ENCODE results near the gene TMCO4. TPM values are rescaled to one million over a fixed set of nuclear protein-coding genes. Genes with fewer than 3 reads are reported as not detected.

The TMCO4 gene
- polyA plus RNA-seq, 1 experiment, result 22.0 TPM

- no peak for DNase-seq (ENCODE audit: low read depth)
- H3K36me3 ChIP-seq (ENCODE audit: control insufficient read depth, insufficient read depth, low read length), result peaks cover 7% of the 10 kb centered on the region
- ChIA-PET POLR2A (no interaction called here), CTCF (no interaction called here)
- H3K4me3 ChIP-seq (ENCODE audit: low read depth, low read length), result no peak overlapping the region
- H3K27me3 ChIP-seq (ENCODE audit: control insufficient read depth, insufficient read depth, low read length), result no peaks in the 10 kb centered on the region
- TF ChIP-seq, protein P1, sequence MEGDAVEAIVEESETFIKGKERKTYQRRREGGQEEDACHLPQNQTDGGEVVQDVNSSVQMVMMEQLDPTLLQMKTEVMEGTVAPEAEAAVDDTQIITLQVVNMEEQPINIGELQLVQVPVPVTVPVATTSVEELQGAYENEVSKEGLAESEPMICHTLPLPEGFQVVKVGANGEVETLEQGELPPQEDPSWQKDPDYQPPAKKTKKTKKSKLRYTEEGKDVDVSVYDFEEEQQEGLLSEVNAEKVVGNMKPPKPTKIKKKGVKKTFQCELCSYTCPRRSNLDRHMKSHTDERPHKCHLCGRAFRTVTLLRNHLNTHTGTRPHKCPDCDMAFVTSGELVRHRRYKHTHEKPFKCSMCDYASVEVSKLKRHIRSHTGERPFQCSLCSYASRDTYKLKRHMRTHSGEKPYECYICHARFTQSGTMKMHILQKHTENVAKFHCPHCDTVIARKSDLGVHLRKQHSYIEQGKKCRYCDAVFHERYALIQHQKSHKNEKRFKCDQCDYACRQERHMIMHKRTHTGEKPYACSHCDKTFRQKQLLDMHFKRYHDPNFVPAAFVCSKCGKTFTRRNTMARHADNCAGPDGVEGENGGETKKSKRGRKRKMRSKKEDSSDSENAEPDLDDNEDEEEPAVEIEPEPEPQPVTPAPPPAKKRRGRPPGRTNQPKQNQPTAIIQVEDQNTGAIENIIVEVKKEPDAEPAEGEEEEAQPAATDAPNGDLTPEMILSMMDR (IDR thresholded peaks at IDR 0.05; ENCODE audit: insufficient read depth, low read depth, low read length), result no peak
Measured at GRCh38 chr1:19785660-19786059, 14.1 kb downstream of the TMCO4 start.

GRCh38 chr1:19780267-19780877 lies 19.3 kb downstream of the TMCO4 start:
- no peak for DNase-seq (ENCODE audit: low read depth)
- TF ChIP-seq, protein P1 (IDR thresholded peaks at IDR 0.05; ENCODE audit: insufficient read depth, low read depth, low read length), result no peak
- no peaks in the 10 kb centered on the region for H3K27me3 ChIP-seq (ENCODE audit: control insufficient read depth, insufficient read depth, low read length)
- peaks cover 8% of the 10 kb centered on the region for H3K36me3 ChIP-seq (ENCODE audit: control insufficient read depth, insufficient read depth, low read length)
- CTCF ChIA-PET, result interaction anchor here (1.1 kb wide), 1 partner anchor 18 kb away, joined by 3 read pairs; no protein-coding TSS in a partner anchor
- H3K4me3 ChIP-seq (ENCODE audit: low read depth, low read length), result no peak overlapping the region
- POLR2A ChIA-PET, result no interaction called here

- peaks cover 7% of the 10 kb centered on the region for H3K36me3 ChIP-seq (ENCODE audit: control insufficient read depth, insufficient read depth, low read length)
- POLR2A ChIA-PET, result no interaction called here
- DNase-seq (ENCODE audit: low read depth), result no peak
- H3K4me3 ChIP-seq (ENCODE audit: low read depth, low read length), result no peak overlapping the region
- no peaks in the 10 kb centered on the region for H3K27me3 ChIP-seq (ENCODE audit: control insufficient read depth, insufficient read depth, low read length)
- CTCF ChIA-PET, result interaction anchor here (1.1 kb wide), 1 partner anchor 13 kb away, joined by 3 read pairs; no protein-coding TSS in a partner anchor
- TF ChIP-seq, protein P1 (IDR thresholded peaks at IDR 0.05; ENCODE audit: insufficient read depth, low read depth, low read length), result no peak
Measured at GRCh38 chr1:19776933-19777332, 22.8 kb downstream of the TMCO4 start.

- TF ChIP-seq, protein P1 (IDR thresholded peaks at IDR 0.05; ENCODE audit: insufficient read depth, low read depth, low read length), result no peak
- peaks cover 8% of the 10 kb centered on the region for H3K36me3 ChIP-seq (ENCODE audit: control insufficient read depth, insufficient read depth, low read length)
- POLR2A ChIA-PET, result no interaction called here
- no peak for DNase-seq (ENCODE audit: low read depth)
- CTCF ChIA-PET, result interaction anchor here (1.1 kb wide), 1 partner anchor 12 kb away, joined by 3 read pairs; no protein-coding TSS in a partner anchor
- no peak overlapping the region for H3K4me3 ChIP-seq (ENCODE audit: low read depth, low read length)
- no peaks in the 10 kb centered on the region for H3K27me3 ChIP-seq (ENCODE audit: control insufficient read depth, insufficient read depth, low read length)
Measured at GRCh38 chr1:19776287-19776686, 23.4 kb downstream of the TMCO4 start.

DNA sequence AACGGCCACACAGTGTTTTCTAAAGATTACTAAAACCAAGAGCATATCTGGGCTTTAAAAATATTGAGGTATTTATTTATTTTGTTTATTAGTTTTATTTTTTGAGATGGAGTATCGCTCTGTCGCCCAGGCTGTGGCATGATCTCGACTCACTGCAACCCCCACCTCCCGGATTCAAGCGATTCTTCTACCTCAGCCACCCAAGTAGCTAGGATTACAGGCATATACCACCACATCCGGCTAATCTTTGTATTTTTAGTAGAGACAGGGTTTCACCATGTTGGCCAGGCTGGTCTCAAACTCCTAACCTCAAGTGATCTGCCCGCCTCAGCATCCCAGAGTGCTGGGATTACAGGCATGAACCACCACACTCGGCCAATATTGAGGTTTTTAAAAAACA lies 23.9 kb downstream of the TMCO4 start:
- no peak for DNase-seq (ENCODE audit: low read depth)
- ChIA-PET POLR2A (no interaction called here), CTCF (interaction anchor here (1.1 to 1.2 kb wide), 2 partner anchors 10 to 12 kb away, joined by 3 read pairs; no protein-coding TSS in a partner anchor)
- peaks cover 9% of the 10 kb centered on the region for H3K36me3 ChIP-seq (ENCODE audit: control insufficient read depth, insufficient read depth, low read length)
- H3K4me3 ChIP-seq (ENCODE audit: low read depth, low read length), result no peak overlapping the region
- H3K27me3 ChIP-seq (ENCODE audit: control insufficient read depth, insufficient read depth, low read length), result no peaks in the 10 kb centered on the region
- TF ChIP-seq, protein P1 (IDR thresholded peaks at IDR 0.05; ENCODE audit: insufficient read depth, low read depth, low read length), result no peak
